HG03175 (cell line): ENCODE measurements around the gene ANXA6.

Source experiments
- ATAC-seq: cut with Tn5 transposase; IDR thresholded peaks from one replicate; pipeline ENCODE4 v1.9.1; 2021; ENCODE audit warnings: mild to moderate bottlenecking, moderate library complexity; ENCODE audit not compliant: unreplicated experiment

The ANXA6 gene

DNA sequence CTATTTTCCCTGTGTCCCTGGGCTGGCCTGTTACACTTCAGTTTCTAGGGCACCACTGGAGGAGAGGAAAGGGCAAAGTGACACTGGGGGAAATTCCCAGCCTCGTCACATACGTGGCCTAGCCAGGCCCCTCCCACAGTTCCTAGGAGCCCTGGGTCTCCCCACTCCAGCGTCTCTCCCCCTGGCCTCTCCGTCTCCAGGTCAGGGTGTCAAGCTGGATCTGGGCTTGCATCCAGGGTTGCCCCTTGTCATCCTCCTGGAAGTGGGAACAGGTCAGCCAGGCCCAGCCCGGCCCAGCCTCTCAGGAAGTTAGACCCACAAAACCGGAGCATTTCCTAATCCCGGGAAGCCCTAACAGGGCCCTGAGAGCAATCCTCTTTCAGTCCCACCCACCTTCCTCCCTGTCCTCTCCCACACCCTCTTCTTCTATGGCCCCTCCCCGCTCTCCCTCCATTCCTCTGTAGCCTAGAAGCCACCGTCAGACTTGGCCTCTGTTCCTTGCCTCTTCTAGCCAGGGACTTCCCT, 72.0 kb downstream of the ANXA6 start:
- no peak for ATAC-seq

- ATAC-seq, result no peak
Observed at GRCh38 chr5:151084363-151084762, 73.2 kb downstream of the ANXA6 start.

DNA sequence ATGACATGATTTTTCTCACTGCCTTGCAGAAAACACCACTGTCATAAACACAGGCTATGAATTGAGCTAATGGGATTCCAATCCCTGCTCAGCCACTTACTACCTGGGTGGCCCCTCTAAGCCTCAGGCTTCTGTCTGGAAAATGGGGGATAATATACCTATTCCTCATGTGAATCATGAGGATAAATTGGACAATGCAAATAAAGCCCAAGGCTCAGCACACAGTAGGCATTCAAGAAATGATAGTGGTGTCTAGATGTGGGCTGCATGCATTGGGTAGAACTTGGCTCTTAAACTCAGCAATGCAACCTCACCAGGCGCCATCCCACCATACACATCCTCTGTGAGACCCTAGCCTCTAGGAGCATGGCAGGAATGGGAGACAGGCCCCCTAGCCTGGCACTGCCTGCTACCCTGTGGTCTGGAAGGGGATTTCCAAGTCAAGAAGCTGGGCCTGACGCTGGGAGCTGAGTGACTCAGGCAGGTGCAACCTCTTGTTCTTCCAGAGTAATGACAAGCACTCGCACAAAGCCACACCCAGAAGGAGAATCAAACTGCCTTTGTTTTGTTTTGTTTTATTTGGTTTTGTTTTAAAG, 74.4 kb downstream of the ANXA6 start:
- no peak for ATAC-seq

- no peak for ATAC-seq
Observed at GRCh38 chr5:151082282-151082902, 75.2 kb downstream of the ANXA6 start.

DNA sequence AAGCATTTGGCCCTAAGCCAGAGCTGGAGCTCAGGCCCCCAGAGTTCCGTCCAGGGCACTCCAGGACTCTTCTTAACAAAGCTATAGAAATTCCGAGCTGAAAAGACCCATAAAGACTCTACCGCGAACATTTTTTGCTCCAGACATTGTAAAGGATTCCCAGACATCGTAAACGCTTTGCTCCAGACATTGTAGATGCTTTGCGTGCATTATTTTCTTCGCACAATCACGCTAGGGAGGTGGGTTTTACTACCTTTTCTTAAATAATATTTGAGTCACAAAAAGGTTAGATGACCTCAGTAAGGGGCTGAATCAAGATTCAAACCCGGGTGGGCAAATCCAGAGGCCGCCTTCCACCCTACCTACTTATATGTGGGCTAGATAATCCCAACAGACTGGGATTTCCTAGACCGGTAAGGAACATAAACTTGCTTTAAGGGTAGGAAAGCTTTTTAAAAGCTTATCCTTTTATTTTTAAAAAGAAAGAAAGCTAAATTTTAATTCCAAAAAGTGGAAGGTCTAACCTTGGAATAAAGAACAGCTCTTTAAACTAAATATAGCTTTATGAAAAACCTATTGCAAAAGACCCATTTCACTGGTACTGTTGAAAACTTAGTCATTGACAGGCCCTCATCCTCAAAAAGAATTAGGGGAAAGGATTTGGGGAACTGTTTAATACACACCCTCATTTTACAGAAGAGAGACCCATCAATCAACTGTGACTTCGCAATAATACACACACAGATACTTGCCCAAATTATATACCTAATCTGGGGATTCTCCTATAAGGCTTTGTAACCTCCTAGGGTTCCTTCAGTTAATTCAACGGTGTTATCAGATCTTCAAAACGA, 75.9 kb downstream of the ANXA6 start:
- no peak for ATAC-seq

- peak; percentile 80 for ATAC-seq
Observed at GRCh38 chr5:151080613-151081430, 76.8 kb downstream of the ANXA6 start, which contains the start of gene TNIP1. TNIP1 (minus strand) TSS chr5:151081034; CDS start chr5:151065095, 15,939 bp downstream.

DNA sequence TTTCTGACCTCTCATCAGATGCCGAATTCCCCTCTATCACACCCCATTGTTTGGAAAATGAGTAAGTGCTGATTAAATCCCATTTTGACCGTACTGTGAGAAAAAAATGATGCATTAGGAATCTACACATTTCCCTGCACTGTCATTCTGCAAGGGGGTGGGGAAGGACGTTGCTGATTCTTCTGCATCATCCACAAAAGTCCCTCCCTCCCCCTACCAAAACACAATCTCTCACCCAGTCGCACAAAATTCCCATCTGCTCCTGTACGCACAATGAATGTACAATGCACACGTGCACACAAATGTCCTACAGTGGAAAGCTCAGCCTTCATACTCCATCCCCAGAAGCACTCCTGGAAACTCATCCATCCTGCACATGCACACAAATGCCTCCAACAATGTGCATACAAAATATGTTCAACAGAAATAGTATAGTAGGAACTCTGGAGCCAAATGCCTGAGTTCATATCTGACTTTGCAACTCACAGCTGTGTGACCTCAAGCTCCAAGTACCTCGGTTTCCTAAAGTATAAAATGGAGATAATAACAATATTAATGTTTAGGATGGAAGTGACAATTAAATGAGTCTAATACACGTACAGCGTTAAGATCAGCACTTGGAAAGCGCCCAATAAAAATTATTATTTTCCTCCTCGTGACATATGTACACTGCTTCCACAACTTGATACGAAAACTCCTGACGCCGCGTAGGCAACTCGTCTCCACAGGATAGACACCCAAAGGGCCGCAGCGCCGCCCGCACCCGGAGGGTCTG, 77.6 kb downstream of the ANXA6 start:
- no peak for ATAC-seq

DNA sequence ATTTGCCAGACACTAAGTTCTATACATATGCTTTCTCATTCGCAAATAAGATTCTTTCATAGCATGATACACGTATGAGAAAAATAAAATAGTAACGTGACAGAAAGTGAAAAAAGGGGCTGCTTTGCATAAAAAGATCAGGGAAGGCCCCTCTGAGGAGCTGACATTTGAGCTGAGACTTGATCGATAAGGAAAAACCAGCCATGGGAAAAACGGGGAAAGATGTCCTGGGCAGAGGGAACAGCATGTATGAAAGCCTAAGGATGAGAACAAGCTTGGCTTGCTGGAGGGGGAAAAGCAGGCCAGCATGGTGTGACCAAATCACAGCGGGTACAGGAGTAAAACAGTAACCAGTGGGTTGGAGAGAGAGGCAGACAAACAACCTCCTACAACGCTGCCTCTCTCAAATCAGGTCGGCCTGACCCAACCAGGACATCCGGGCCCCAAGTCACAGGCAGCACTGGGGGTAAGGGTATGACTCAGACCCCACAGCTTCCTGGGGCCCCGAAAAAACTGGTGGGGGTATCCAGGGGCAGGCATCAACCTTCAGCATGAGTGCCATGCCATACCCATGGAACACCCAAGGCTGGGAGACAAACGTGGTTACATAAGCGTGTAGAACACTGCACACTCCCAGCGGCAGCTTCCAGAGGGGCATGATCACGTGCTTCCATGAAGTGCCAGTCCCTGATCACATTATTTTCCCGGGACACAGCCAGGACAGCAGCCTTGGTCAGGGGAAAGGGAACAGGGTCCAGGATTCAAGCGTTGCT, 78.9 kb downstream of the ANXA6 start:
- ATAC-seq, result peak; percentile 55

DNA sequence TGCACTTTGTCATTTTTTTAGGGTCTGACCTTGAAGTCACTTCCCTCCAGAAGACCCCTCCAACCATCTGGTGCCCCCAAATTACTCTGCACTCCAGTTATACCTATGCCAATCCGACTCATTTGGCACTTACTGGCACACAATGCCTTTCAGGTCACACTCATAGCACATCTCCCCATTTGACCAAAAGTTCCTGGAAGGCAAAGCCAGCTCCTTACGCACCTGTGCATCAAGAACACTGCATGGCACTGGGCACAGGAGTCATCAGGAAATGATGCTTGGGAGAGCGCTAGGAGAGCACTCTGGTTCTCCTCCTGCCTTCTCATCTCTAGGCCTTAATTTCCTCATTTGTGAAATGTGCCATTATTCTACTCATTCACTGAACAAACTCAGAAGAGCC, 79.6 kb downstream of the ANXA6 start:
- ATAC-seq, result no peak

- ATAC-seq, result no peak
Observed at GRCh38 chr5:151077419-151077818, 80.2 kb downstream of the ANXA6 start.

DNA sequence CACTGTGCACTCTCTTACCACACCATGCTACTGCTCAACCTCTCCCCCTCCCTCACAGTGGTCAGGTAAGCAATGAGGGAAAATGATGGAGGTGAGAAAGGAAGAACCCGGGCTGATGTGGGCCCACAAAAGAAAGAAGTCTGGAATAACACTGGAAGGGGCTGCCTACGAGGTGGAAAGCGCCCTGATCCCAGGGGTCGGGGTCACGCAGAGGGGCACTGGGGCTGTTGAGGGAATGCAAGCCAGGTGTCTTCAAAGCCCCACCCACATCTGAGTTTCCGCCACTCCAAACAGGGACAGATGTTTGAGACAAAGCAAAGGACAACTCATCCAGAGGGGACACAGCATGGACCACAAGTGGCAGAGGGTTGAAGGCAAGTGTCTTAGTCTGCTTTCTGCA, 81.0 kb downstream of the ANXA6 start:
- ATAC-seq, result no peak

- no peak for ATAC-seq
Observed at GRCh38 chr5:151075698-151076331, 81.8 kb downstream of the ANXA6 start.

DNA sequence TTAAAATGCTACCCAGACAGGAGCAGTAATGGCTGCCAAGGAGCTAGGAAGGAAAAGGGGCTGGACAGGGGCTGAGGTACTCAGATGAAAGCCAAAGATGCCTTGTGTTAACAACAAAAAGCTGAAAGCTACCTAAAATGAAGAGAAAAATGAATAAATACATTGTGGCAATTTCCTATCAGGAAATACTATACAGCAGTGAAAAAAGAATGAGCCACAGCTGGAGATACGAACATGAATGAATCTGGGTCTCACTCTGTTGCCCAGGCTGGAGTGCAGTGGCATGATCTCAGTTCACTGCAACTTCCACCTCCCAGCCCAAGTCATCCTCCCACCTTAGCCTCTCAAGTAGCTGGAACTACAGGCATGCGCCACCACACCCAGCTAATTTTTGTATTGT, 83.0 kb downstream of the ANXA6 start:
- ATAC-seq, result no peak

GRCh38 chr5:151073280-151073679, 84.3 kb downstream of the ANXA6 start:
- ATAC-seq, result no peak

DNA sequence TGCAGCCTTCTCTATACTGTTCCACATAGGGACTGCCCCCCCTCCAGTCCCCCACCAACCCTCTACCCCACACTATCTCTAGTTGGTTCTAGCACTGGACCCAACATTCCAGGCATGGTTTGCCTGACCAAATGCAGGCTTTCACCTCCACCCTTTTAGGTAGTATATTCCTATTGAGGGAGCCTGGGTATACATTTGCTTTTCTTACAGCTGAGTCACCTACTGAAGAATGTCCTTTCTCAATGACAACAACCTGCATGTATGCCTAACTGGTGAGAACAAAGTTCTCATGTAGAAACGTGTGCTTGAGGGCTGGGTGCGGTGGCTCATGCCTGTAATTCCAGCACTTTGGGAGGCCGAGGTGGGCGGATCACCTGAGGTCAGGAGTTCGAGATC, 85.0 kb downstream of the ANXA6 start:
- no peak for ATAC-seq

DNA sequence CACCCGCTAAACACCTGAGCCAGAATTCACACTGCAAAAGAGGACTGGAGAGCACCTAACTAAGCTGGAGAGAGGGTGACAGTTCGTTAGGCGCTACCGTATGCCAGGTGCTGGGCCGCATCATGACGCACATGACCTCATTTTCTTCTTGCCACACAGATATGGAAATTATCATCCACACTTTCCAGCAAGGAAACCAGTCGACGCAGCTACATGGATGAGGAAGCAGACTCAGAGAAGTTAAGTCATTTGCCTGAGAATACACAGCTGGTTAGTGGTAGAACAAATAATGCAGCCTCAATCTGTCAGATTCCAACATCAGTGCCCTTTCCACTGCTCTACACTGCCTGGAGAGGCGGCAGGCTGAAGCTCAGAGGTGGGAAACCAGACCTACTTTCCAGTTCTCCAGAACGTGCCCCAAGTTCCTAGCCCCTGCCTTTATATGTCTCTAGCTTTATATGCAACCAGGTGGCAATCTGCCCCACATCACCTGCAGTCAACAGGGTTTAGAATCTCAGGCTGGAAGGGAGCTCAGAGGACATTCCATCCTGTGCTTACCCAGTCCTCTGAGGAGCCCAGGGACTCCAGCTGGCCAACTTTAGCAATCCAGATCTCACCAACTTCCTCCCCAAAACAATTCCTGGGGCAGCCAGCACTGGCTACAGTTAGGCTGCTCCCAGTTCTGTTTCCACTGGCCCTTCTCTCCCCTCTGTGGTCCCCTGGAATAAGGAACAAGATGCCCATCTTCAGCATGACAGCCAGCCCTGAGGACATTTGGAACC, 85.5 kb downstream of the ANXA6 start:
- no peak for ATAC-seq

GRCh38 chr5:151071021-151071420, 86.6 kb downstream of the ANXA6 start:
- no peak for ATAC-seq

DNA sequence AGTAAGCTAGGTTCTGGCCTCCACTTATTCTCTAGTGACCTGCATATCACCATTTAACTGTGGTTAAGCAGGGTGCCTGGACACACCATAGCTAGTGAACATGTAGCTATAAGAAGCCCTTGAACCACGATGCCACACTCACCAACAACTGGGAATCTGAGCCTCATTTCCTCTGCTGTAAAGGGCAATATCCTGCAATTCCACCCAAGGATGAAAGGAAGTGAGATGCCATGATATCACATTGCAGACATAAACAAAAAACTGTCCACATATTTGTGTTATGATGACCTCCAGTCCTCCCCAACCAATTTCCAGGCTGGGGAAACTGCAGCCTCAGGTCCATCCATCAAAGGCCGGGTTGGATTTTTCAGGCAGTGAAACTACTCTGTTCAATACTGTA, 87.1 kb downstream of the ANXA6 start:
- no peak for ATAC-seq
